Ishikawa (cell line): ENCODE data around the gene KAT8.
A peak's percentile ranks its signal among the peaks of the same experiment; 100 is the strongest.

ENCODE experiments used
- CEBPB ChIP-seq: IDR thresholded peaks from 2 replicates; pipeline ENCODE4 v1.6.1; 2012
- CREB1 ChIP-seq: IDR thresholded peaks from 2 replicates; pipeline ENCODE4 v1.6.1; 2012; ENCODE audit warnings: low read depth
- EGR1 ChIP-seq: IDR thresholded peaks from 2 replicates; pipeline ENCODE4 v1.6.1; 2012
- EP300 ChIP-seq: IDR thresholded peaks from 2 replicates; pipeline ENCODE4 v1.6.1; 2012; ENCODE audit warnings: borderline replicate concordance
- FOXM1 ChIP-seq: IDR thresholded peaks from 2 replicates; pipeline ENCODE4 v1.6.1; 2012; ENCODE audit warnings: low read depth, borderline replicate concordance
- MAX ChIP-seq: IDR thresholded peaks from 2 replicates; pipeline ENCODE4 v1.6.1; 2012
- NFIC ChIP-seq: IDR thresholded peaks from 2 replicates; pipeline ENCODE4 v1.6.1; 2012
- RAD21 ChIP-seq: IDR thresholded peaks from 2 replicates; pipeline ENCODE4 v1.6.1; 2012; ENCODE audit warnings: low read depth
- REST ChIP-seq: IDR thresholded peaks from 2 replicates; pipeline ENCODE4 v1.6.1; 2012; ENCODE audit warnings: low read depth, mild to moderate bottlenecking
- TAF1 ChIP-seq: IDR thresholded peaks from 2 replicates; pipeline ENCODE4 v1.6.1; 2012; ENCODE audit warnings: low read depth, mild to moderate bottlenecking
- TCF12 ChIP-seq: IDR thresholded peaks from 2 replicates; pipeline ENCODE4 v1.6.1; 2012; ENCODE audit warnings: low read depth
- TEAD4 ChIP-seq: IDR thresholded peaks from 2 replicates; pipeline ENCODE4 v1.6.1; 2012
- USF1 ChIP-seq: IDR thresholded peaks from 2 replicates; pipeline ENCODE4 v1.6.1; 2012
- YY1 ChIP-seq: IDR thresholded peaks from 2 replicates; pipeline ENCODE4 v1.6.1; 2012; ENCODE audit warnings: low read depth
- ZBTB7A ChIP-seq: IDR thresholded peaks from 2 replicates; pipeline ENCODE4 v1.6.1; 2012; ENCODE audit warnings: low read depth

The KAT8 gene

GRCh38 chr16:31138621-31139578 is 21.4 kb downstream of the KAT8 start:
- TF ChIP-seq TAF1: no peak
- TF ChIP-seq CEBPB: peak; percentile 55; the same call in 1 of the 2 replicates
- peak; percentile 81 for TF ChIP-seq USF1
- peak; percentile 95 for TF ChIP-seq TEAD4
- peak; percentile 97 for TF ChIP-seq ZBTB7A
- TF ChIP-seq EGR1: 0 out of 2 replicates have a peak, but pooled peaks have one; percentile 14
- peak; percentile 81 for TF ChIP-seq NFIC
- no peak for TF ChIP-seq RAD21
- TF ChIP-seq FOXM1: peak; percentile 70
- TF ChIP-seq CREB1: no peak
- TF ChIP-seq REST: peak; percentile 70
- TF ChIP-seq TCF12: peak; percentile 76
- peak; percentile 53 for TF ChIP-seq EP300
- TF ChIP-seq YY1: 0 out of 2 replicates have a peak, but pooled peaks have one; percentile 20
- peak; percentile 96 for TF ChIP-seq MAX

GRCh38 chr16:31141489-31142108 is 24.1 kb downstream of the KAT8 start:
- TF ChIP-seq RAD21 (no peak), MAX (0 out of 2 replicates have a peak, but pooled peaks have one; percentile 10), CEBPB (no peak), FOXM1 (no peak)

GRCh38 chr16:31142109-31143010 is 24.9 kb downstream of the KAT8 start:
- TF ChIP-seq USF1: 0 out of 2 replicates have a peak, but pooled peaks have one; percentile 11
- peak; percentile 81 for TF ChIP-seq MAX
- TF ChIP-seq YY1: no peak
- peak; percentile 82 for TF ChIP-seq RAD21
- TF ChIP-seq TAF1: peak; percentile 25; the same call in 1 of the 2 replicates

- TF ChIP-seq ZBTB7A: 0 out of 2 replicates have a peak, but pooled peaks have one; percentile 4
- TF ChIP-seq TEAD4: no peak
These were observed 25.7 kb downstream of the KAT8 start for GRCh38 chr16:31143011-31143693.

GRCh38 chr16:31143694-31144148 is 26.3 kb downstream of the KAT8 start:
- TF ChIP-seq MAX (no peak), FOXM1 (no peak), TEAD4 (no peak), CREB1 (no peak), ZBTB7A (no peak), USF1 (no peak), YY1 (no peak), REST (no peak), RAD21 (no peak)
